22Rv1 (cell line): ENCODE measurements around the gene HNRNPR.
"Not testable (repeated sequence)": the region's sequence is repeated elsewhere in the genome, so short reads cannot be mapped to it uniquely, and the experiment has no call there.

ENCODE experiments used
- ZFX ChIP-seq: fragments of 450-650 bp; IDR thresholded peaks from 2 replicates; pipeline ENCODE4 v1.6.1; 2017; ENCODE audit warnings: antibody characterized with exemption, borderline replicate concordance
- TF ChIP-seq, protein P1 (sequence below): fragments of 450-650 bp; IDR thresholded peaks from 2 replicates; pipeline ENCODE4 v1.5.1; 2017; ENCODE audit warnings: mild to moderate bottlenecking

DNA sequence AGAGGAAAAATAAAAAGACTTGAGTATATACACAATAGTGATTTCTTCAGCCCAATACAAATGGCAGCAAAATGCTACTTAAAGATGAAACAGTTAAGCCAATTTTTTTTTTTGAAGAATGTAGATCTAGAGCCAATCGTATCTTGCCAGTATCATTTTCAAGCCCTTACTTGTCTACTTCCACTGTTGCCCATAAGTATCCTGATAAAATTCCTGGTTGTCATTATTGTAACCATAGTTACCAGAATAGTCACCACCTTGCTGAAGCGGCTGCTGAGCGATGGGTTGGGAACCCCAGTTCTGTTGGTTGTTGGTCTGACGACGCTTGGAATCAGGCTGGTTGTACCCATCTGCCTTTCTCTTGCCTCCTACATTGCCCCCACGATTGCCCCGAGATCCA, 33.8 kb downstream of the HNRNPR start:
- TF ChIP-seq, protein P1, sequence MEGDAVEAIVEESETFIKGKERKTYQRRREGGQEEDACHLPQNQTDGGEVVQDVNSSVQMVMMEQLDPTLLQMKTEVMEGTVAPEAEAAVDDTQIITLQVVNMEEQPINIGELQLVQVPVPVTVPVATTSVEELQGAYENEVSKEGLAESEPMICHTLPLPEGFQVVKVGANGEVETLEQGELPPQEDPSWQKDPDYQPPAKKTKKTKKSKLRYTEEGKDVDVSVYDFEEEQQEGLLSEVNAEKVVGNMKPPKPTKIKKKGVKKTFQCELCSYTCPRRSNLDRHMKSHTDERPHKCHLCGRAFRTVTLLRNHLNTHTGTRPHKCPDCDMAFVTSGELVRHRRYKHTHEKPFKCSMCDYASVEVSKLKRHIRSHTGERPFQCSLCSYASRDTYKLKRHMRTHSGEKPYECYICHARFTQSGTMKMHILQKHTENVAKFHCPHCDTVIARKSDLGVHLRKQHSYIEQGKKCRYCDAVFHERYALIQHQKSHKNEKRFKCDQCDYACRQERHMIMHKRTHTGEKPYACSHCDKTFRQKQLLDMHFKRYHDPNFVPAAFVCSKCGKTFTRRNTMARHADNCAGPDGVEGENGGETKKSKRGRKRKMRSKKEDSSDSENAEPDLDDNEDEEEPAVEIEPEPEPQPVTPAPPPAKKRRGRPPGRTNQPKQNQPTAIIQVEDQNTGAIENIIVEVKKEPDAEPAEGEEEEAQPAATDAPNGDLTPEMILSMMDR: not testable (repeated sequence)
- TF ChIP-seq ZFX: not testable (repeated sequence)
